ENCODE measurements around the gene APOB. TPM values are rescaled to one million over a fixed set of nuclear protein-coding genes. Genes with fewer than 3 reads are reported as not detected.

Gene APOB
- total RNA-seq, 1 experiment from 2014 or later: 1.5 TPM

GRCh38 chr2:21084401-21084800, 40.5 kb upstream of the APOB start (continued):
- TF ChIP-seq AFF4 (CRISPR knock-in tag; IDR thresholded peaks at IDR 0.05; ENCODE audit: borderline replicate concordance): no peak
- TF ChIP-seq SOX15 (CRISPR knock-in tag; IDR thresholded peaks at IDR 0.05): no peak

GRCh38 chr2:21083482-21083881, 39.6 kb upstream of the APOB start:
- Mint-ChIP-seq H3K4me1 (no peaks in the 10 kb centered on the region), H3K36me3 (no peaks in the 10 kb centered on the region), H3K27ac (no peak overlapping the region), H3K4me3 (no peak overlapping the region), H3K9me3 (peaks cover 15% of the 10 kb centered on the region), H3K27me3 (ENCODE audit: low read depth) (no peaks in the 10 kb centered on the region)
- ChIA-PET CTCF (interaction anchor here (0.6 kb wide), 1 partner anchor 1572 kb away, joined by 3 read pairs; no protein-coding TSS in a partner anchor), POLR2A (no interaction called here)
- DNase-seq (ENCODE audit: low spot score): no peak
- TF ChIP-seq ZNF263 (CRISPR knock-in tag; IDR thresholded peaks at IDR 0.05; ENCODE audit: low read depth): no peak
- no peak for TF ChIP-seq ZNF121 (CRISPR knock-in tag; IDR thresholded peaks at IDR 0.05)
- no peak for TF ChIP-seq CDX4 (CRISPR knock-in tag; IDR thresholded peaks at IDR 0.05; ENCODE audit: borderline replicate concordance)
- TF ChIP-seq KAT7 (CRISPR knock-in tag; IDR thresholded peaks at IDR 0.05; ENCODE audit: borderline replicate concordance): no peak
- no peak for TF ChIP-seq OVOL2 (CRISPR knock-in tag; IDR thresholded peaks at IDR 0.05; ENCODE audit: borderline replicate concordance)
- no peak for TF ChIP-seq ZNF317 (CRISPR knock-in tag; IDR thresholded peaks at IDR 0.05; ENCODE audit: borderline replicate concordance, low read depth)
- no peak for TF ChIP-seq E2F5 (CRISPR knock-in tag; IDR thresholded peaks at IDR 0.05)
- no peak for TF ChIP-seq NFYB (CRISPR knock-in tag; conservative IDR thresholded peaks at IDR 0.05; ENCODE audit: low read depth)
- no peak for ATAC-seq

GRCh38 chr2:21078296-21078695, 34.4 kb upstream of the APOB start:
- H3K27me3 Mint-ChIP-seq (ENCODE audit: low read depth): no peaks in the 10 kb centered on the region
- no peak overlapping the region for H3K4me3 Mint-ChIP-seq
- DNase-seq (ENCODE audit: low spot score) (no peak), ATAC-seq (no peak)
- CTCF ChIA-PET: no interaction called here
- 0 out of 2 replicates have a peak, but pooled peaks cover 3% of the 10 kb centered on the region for H3K4me1 Mint-ChIP-seq
- no peak overlapping the region for H3K27ac Mint-ChIP-seq
- no peaks in the 10 kb centered on the region for H3K36me3 Mint-ChIP-seq
- POLR2A ChIA-PET: no interaction called here
- peaks cover 18% of the 10 kb centered on the region for H3K9me3 Mint-ChIP-seq
- TF ChIP-seq ERG (CRISPR knock-in tag; IDR thresholded peaks at IDR 0.05) (no peak), ZNF138 (CRISPR knock-in tag; conservative IDR thresholded peaks at IDR 0.05) (no peak), E2F5 (CRISPR knock-in tag; IDR thresholded peaks at IDR 0.05) (no peak), ATF6 (CRISPR knock-in tag; IDR thresholded peaks at IDR 0.05) (no peak), PRDM15 (CRISPR knock-in tag; IDR thresholded peaks at IDR 0.05) (no peak), ZNF219 (CRISPR knock-in tag; IDR thresholded peaks at IDR 0.05; ENCODE audit: borderline replicate concordance) (no peak), OVOL2 (CRISPR knock-in tag; IDR thresholded peaks at IDR 0.05; ENCODE audit: borderline replicate concordance) (no peak), ELF4 (CRISPR knock-in tag; IDR thresholded peaks at IDR 0.05; ENCODE audit: low read depth) (no peak), NR1H2 (CRISPR knock-in tag; IDR thresholded peaks at IDR 0.05) (no peak)
